NCI-H1417 treated with DMSO at 0.1 percent for 48 hours (cell line): ENCODE results near the gene NPFFR1.
"Not testable (repeated sequence)": the region's sequence is repeated elsewhere in the genome, so short reads cannot be mapped to it uniquely, and the experiment has no call there.

Experiments
- DNase-seq: peaks from one replicate; lab custom pipeline; 2025; lab: John Stamatoyannopoulos, UW

NPFFR1 gene

DNA sequence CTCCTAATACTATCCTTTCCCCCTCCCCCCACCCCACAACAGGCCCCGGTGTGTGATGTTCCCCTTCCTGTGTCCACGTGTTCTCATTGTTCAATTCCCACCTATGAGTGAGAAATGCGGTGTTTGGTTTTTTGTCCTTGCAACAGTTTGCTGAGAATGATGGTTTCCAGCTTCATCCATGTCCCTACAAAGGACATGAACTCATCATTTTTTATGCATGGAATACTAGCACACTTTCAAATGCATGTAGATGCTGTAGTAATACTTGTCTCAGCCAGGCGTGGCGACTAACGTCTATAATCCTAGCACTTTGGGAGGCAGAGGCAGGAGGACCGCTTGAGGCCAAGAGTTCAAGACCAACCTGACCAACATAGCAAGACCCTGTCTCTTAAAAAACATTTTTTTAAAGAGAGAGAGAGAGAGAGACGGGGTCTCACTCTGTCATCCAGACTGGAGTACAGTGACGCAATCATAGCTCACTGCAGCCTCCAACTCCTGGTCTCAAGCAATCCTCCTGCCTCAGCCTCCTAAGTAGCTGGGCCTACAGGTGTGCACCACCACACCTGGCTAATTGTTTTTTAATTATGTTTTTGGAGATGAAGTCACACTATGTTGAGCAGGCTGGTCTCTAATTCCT, 60.9 kb downstream of the NPFFR1 start:
- not testable (repeated sequence) for DNase-seq

DNA sequence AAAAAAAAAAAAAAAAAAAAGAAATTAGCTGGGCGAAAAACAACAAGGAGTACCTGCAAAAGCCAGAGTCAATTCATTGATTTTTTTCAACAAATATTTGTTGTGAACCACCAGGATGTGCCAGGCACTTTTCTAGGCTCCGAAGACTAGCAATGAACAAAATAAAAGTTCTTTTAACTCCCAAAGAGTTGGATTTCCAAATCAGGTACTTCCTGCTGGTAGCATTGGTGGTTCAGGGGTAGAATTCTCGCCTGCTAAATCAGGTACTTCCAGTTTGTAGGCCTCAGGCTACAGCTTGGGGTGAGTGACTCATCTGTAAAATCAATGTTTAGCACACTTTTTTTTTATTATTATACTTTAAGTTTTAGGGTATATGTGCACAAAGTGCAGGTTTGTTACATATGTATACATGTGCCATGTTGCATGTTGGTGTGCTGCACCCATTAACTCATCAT, 61.4 kb downstream of the NPFFR1 start:
- DNase-seq: no peak

DNA sequence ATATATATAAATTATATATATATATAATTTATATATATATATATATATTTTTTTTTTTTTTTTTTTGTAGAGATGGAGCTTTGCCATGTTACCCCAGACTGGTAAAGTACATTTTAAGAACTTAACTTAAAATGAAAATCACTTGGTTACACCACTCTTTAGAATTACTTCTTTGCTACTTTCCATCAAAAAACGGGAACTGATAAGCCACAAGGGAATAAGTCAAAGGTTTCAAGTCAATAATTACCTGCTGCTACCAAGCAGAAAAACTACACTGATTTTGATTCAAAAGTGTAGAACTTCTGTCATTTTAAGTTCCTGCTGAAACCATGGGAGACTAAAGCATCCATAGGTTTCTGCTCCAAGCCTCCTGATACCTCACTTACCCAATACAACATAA, 62.8 kb downstream of the NPFFR1 start:
- no peak for DNase-seq

DNA sequence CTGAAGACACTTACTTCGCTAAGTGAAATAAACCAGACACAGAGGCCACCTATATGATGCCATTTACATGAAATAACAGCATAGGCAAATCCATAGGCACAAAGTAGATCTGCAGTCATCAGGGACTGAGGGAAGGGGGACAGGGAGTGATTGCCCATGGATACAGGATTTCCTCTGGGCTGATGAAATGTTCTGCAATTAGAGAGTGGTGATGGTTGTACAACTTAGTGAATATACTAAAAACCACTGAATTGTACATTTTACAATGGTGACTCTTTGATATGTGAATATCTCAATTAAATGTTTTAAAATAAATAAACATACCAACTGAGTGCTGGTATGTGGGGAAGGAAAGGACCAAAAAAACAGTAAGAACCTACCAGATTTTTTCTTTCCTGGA, 70.9 kb downstream of the NPFFR1 start:
- no peak for DNase-seq

DNA sequence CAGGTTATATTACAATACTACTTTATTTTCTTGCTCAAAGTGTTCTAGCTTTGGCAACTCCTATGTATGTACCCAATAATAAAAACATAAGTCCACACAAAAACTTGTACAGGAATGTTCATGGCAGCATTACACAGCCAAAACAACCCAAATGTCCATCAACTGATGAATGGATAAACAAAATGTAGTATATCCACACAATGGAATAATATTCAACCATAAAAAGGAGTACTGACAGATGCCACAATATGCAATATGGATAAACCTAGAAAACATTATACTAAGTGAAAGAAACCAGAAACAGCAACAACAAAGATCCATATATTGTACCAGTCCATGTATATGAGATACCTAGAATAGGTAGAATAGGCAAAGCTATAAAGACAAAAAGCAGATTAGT, 71.5 kb downstream of the NPFFR1 start:
- no peak for DNase-seq

DNA sequence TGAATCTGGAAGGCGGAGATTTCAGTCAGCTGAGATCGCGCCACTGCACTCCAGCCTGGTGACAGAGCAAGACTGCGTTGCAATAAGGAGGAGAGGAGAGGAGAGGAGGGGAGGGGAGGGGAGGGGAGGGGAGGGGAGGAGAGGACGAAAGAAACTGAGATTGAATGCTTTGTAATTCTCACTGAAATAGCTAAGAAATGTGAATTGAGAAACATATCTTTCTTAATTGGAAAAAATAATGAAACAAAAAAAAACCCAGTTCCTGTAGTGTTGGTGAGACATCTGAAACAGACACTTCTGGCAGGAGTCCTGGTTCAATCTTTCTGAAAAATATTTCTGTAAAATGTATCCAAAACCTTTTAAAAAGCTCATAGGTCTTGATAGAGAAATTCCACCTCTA, 77.0 kb downstream of the NPFFR1 start:
- no peak for DNase-seq

DNA sequence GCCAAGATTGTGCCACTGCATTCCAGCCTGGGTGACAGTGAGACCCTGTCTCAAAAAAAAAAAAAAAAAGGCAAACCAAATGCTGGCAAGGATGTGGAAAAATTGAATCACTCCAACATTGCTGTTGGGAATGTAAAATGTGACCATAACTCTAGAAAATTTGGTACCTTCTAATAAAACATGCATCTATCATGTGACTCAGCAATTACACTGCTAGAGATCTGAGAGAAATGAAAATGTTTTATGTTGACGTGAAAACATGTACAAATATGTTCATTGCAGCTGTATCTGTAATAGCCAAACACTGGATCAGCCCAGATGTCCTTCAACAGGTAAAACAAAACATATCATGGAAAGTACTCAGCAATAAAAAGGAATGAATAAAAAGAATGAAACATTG, 82.7 kb downstream of the NPFFR1 start:
- DNase-seq: no peak

DNA sequence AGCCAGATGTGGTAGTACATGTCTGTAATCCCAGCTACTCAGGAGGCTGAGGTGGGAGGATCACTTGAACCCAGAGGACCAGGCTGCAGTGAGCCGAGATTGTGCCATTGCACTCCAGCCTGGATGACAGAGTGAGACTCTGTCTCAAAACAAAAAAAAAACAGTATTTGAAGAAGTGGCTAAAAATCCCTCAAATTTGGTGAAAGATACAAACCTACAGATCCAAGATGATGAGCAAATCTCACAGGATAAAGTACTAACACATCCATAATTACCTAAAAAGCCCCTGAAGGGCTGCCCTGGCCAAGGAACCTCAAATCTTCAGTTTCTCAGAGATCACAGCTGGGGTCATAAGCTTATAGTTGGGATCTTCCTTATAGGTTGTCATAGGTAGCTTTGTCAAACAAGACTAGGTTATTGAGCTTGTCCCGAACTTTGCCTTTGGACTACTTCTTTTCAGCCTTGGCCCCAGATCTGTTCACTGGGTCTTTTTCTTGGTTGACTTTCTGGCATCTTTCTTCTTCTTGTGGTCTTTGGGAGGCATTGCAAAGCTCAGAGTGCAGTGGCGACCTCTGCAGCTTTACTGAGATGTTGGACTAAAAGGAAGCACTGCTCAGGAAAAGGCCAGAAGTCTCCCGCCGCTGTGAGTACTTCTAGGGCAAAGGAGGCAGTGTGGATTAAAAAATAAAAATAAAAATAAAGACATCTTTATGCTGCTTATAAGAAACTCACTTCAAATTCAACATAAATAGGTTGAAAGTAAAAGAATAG, 84.9 kb downstream of the NPFFR1 start:
- DNase-seq: no peak
